Measurements from ENCODE around the gene NEMP2.

- TF ChIP-seq CTCF (IDR thresholded peaks at IDR 0.05): no peak
- no peak for TF ChIP-seq POLR2A (IDR thresholded peaks at IDR 0.05)
These were observed 15.6 kb upstream of the NEMP2 start for GRCh38 chr2:190550137-190550536.

Data from lower leg skin (tissue), 3 donors.